Neural progenitor cell (in vitro differentiated cells): ENCODE results near the gene GULP1. TPM values are rescaled to one million over a fixed set of nuclear protein-coding genes. Genes with fewer than 3 reads are reported as not detected.

Experiments used
- DNase-seq: peaks from one replicate; pipeline ENCODE4 v3.0.0-alpha.2; 2016; ENCODE audit warnings: low spot score
- H2AFZ ChIP-seq: fragments of 200-600 bp; sonication (generic); replicated peaks from 2 replicates; pipeline ENCODE4 v1.6.1; 2016; ENCODE audit warnings: antibody characterized with exemption
- H3F3A ChIP-seq: fragments of 200-600 bp; sonication (generic); 2 replicates; pipeline ENCODE4 v1.6.1; 2016; ENCODE audit warnings: antibody characterized with exemption, low read depth
- H3K27ac ChIP-seq: fragments of 200-600 bp; sonication (generic); 2 replicates; pipeline ENCODE4 v1.5.1; 2016; ENCODE audit warnings: mild to moderate bottlenecking
- H3K27me3 ChIP-seq: fragments of 200-600 bp; sonication (generic); 2 replicates; pipeline ENCODE4 v1.6.1; 2016; ENCODE audit warnings: mild to moderate bottlenecking, moderate library complexity
- H3K36me3 ChIP-seq: fragments of 200-600 bp; sonication (generic); 2 replicates; pipeline ENCODE4 v1.5.1; 2016
- H3K4me1 ChIP-seq: fragments of 200-600 bp; sonication (generic); 2 replicates; pipeline ENCODE4 v1.6.1; 2016; ENCODE audit warnings: mixed run types
- H3K4me2 ChIP-seq: fragments of 200-600 bp; sonication (generic); 2 replicates; pipeline ENCODE4 v1.6.1; 2016
- H3K4me3 ChIP-seq: fragments of 200-600 bp; sonication (generic); 2 replicates; pipeline ENCODE4 v1.5.1; 2016
- H3K79me2 ChIP-seq: fragments of 200-600 bp; sonication (generic); 2 replicates; pipeline ENCODE4 v1.6.1; 2016; ENCODE audit warnings: low read depth
- H3K9ac ChIP-seq: fragments of 200-600 bp; sonication (generic); 2 replicates; pipeline ENCODE4 v1.6.1; 2016
- H3K9me3 ChIP-seq: fragments of 200-600 bp; sonication (generic); 2 replicates; pipeline ENCODE4 v1.5.1; 2016; ENCODE audit warnings: low read depth
- H4K20me1 ChIP-seq: fragments of 200-600 bp; sonication (generic); 2 replicates; pipeline ENCODE4 v1.6.1; 2016; ENCODE audit warnings: low read depth
- H3K27ac Mint-ChIP-seq: 3 replicates; pipeline ENCODE4 v1.8.0; 2021; ENCODE audit warnings: mixed read lengths
- H3K27me3 Mint-ChIP-seq: 2 replicates; pipeline ENCODE4 v1.8.0; 2022; ENCODE audit warnings: low read depth, mild to moderate bottlenecking, inconsistent platforms, moderate library complexity, mixed read lengths; ENCODE audit not compliant: insufficient read depth
- H3K36me3 Mint-ChIP-seq: 3 replicates; pipeline ENCODE4 v1.8.0; 2021; ENCODE audit warnings: mixed read lengths
- H3K4me1 Mint-ChIP-seq: 3 replicates; pipeline ENCODE4 v1.8.0; 2021; ENCODE audit warnings: mixed read lengths
- H3K4me3 Mint-ChIP-seq: 3 replicates; pipeline ENCODE4 v1.8.0; 2021; ENCODE audit warnings: mild to moderate bottlenecking, moderate library complexity, mixed read lengths
- H3K9me3 Mint-ChIP-seq: 3 replicates; pipeline ENCODE4 v1.8.0; 2020; ENCODE audit warnings: mixed read lengths
- CTCF ChIP-seq: fragments of 200-600 bp; sonication (generic); IDR thresholded peaks from 2 replicates; pipeline ENCODE4 v1.5.1; 2017; ENCODE audit warnings: antibody characterized with exemption, mild to moderate bottlenecking
- EZH2 ChIP-seq: fragments of 200-600 bp; sonication (generic); IDR thresholded peaks from 2 replicates; pipeline ENCODE4 v1.6.1; 2017; ENCODE audit warnings: antibody characterized with exemption, mild to moderate bottlenecking, moderate library complexity
- EZH2phosphoT487 ChIP-seq: fragments of 200-600 bp; sonication (generic); IDR thresholded peaks from 2 replicates; pipeline ENCODE4 v1.6.1; 2017; ENCODE audit warnings: antibody characterized with exemption
- total RNA-seq: library from RNA; depleted of rRNA; stranded (reverse); fragments of >200 nt; gene quantifications from 2 replicates; pipeline ENCODE4 v1.2.3, GENCODE V29; 2015; ENCODE audit warnings: low replicate concordance

Gene GULP1
- total RNA-seq, 1 donor from 2014 or later = 154 TPM

GRCh38 chr2:188422726-188423125, 131.1 kb downstream of the GULP1 start:
- no peak overlapping the region for H3K27ac ChIP-seq
- H3K9me3 Mint-ChIP-seq = peaks cover 27% of the 10 kb centered on the region
- no peaks in the 10 kb centered on the region for H3K27me3 Mint-ChIP-seq
- no peak overlapping the region for H2AFZ ChIP-seq
- H3K36me3 Mint-ChIP-seq = peaks cover 34% of the 10 kb centered on the region
- no peak overlapping the region for H3K4me3 ChIP-seq
- H3K36me3 ChIP-seq = no peaks in the 10 kb centered on the region
- H3K4me2 ChIP-seq = no peak overlapping the region
- H3K4me1 Mint-ChIP-seq = no peaks in the 10 kb centered on the region
- no peak for DNase-seq
- H3K27me3 ChIP-seq = no peaks in the 10 kb centered on the region
- H3F3A ChIP-seq = no peaks in the 10 kb centered on the region
- H3K27ac Mint-ChIP-seq = no peak overlapping the region
- peaks cover 90% of the 10 kb centered on the region for H3K79me2 ChIP-seq
- H3K9ac ChIP-seq = no peak overlapping the region
- peaks cover 3% of the 10 kb centered on the region for H3K4me1 ChIP-seq
- no peak overlapping the region for H3K4me3 Mint-ChIP-seq
- TF ChIP-seq CTCF (no peak), EZH2phosphoT487 (no peak), EZH2 (no peak)
- no peaks in the 10 kb centered on the region for H3K9me3 ChIP-seq
- H4K20me1 ChIP-seq = peaks cover 4% of the 10 kb centered on the region

GRCh38 chr2:188425266-188425665, 133.6 kb downstream of the GULP1 start:
- no peaks in the 10 kb centered on the region for H3K4me1 Mint-ChIP-seq
- no peak overlapping the region for H3K4me3 ChIP-seq
- H3K36me3 ChIP-seq = no peaks in the 10 kb centered on the region
- peaks cover 74% of the 10 kb centered on the region for H3K79me2 ChIP-seq
- no peak overlapping the region for H2AFZ ChIP-seq
- no peaks in the 10 kb centered on the region for H3K9me3 ChIP-seq
- H4K20me1 ChIP-seq = no peaks in the 10 kb centered on the region
- TF ChIP-seq EZH2phosphoT487 (no peak), EZH2 (no peak), CTCF (no peak)
- H3K9ac ChIP-seq = no peak overlapping the region
- H3K27ac Mint-ChIP-seq = no peak overlapping the region
- H3K4me1 ChIP-seq = peaks cover 3% of the 10 kb centered on the region
- H3K4me3 Mint-ChIP-seq = no peak overlapping the region
- H3K27me3 ChIP-seq = no peaks in the 10 kb centered on the region
- no peak overlapping the region for H3K27ac ChIP-seq
- H3K36me3 Mint-ChIP-seq = peaks cover 28% of the 10 kb centered on the region
- H3F3A ChIP-seq = no peaks in the 10 kb centered on the region
- no peak for DNase-seq
- H3K4me2 ChIP-seq = no peak overlapping the region
- H3K27me3 Mint-ChIP-seq = no peaks in the 10 kb centered on the region
- peaks cover 15% of the 10 kb centered on the region for H3K9me3 Mint-ChIP-seq

- DNase-seq = no peak
- H4K20me1 ChIP-seq = no peaks in the 10 kb centered on the region
- no peak overlapping the region for H2AFZ ChIP-seq
- peaks cover 25% of the 10 kb centered on the region for H3K36me3 Mint-ChIP-seq
- peaks cover 65% of the 10 kb centered on the region for H3K79me2 ChIP-seq
- no peak overlapping the region for H3K9ac ChIP-seq
- no peaks in the 10 kb centered on the region for H3F3A ChIP-seq
- no peaks in the 10 kb centered on the region for H3K27me3 Mint-ChIP-seq
- H3K9me3 ChIP-seq = no peaks in the 10 kb centered on the region
- H3K4me1 Mint-ChIP-seq = no peaks in the 10 kb centered on the region
- peaks cover 13% of the 10 kb centered on the region for H3K9me3 Mint-ChIP-seq
- H3K4me3 ChIP-seq = no peak overlapping the region
- peaks cover 3% of the 10 kb centered on the region for H3K4me1 ChIP-seq
- TF ChIP-seq EZH2phosphoT487 (no peak), EZH2 (no peak), CTCF (no peak)
- no peak overlapping the region for H3K4me3 Mint-ChIP-seq
- no peaks in the 10 kb centered on the region for H3K36me3 ChIP-seq
- no peak overlapping the region for H3K4me2 ChIP-seq
- H3K27ac Mint-ChIP-seq = no peak overlapping the region
- no peaks in the 10 kb centered on the region for H3K27me3 ChIP-seq
- H3K27ac ChIP-seq = no peak overlapping the region
Measured at GRCh38 chr2:188426121-188426520, 134.4 kb downstream of the GULP1 start.
